Measurements from ENCODE around the gene GRB14.

Gene GRB14

DNA sequence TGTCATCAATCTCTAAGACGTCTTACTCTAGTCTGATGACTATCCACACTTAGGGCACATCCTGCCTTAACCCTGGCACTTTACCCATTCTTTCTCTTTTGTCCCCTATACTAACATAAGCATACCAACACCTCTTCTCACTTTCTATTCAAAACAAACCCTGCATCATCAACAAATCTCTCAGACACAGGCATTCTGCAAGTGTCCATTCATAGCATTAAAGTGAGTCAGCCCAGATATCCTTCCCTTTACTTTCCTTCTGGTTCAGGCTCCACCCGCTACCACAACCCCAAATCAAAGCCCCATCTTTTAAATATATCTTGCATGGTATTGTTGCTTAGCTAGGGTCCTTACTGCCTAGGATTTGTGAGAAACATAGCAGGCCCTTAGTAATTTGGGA, 3.8 kb downstream of the GRB14 start:
- Histone ChIP-seq H3K9me3 (replicated peaks; ENCODE audit: insufficient read depth, low read length) (no peaks in the 10 kb centered on the region), H3K9ac (ENCODE audit: low read length) (no peak overlapping the region), H3K4me1 (ENCODE audit: low read length) (no peaks in the 10 kb centered on the region; the same call in 1 of the 2 replicates), H3K4me2 (ENCODE audit: low read depth, low read length) (no peak overlapping the region), H2AFZ (ENCODE audit: low read length) (no peak overlapping the region), H3K9me2 (replicated peaks; ENCODE audit: insufficient read depth, low read length) (no peaks in the 10 kb centered on the region), H3K36me3 (replicated peaks; ENCODE audit: insufficient read depth, low read length) (no peaks in the 10 kb centered on the region; the same call in 1 of the 2 replicates), H3K4me3 (ENCODE audit: low read length) (no peak overlapping the region), H4K20me1 (ENCODE audit: insufficient read depth, low read length) (no peaks in the 10 kb centered on the region), H3K27me3 (replicated peaks; ENCODE audit: insufficient read depth, low read length) (no peaks in the 10 kb centered on the region), H3F3A (ENCODE audit: insufficient read depth, low read length) (no peaks in the 10 kb centered on the region), H3K79me2 (ENCODE audit: low read length) (no peaks in the 10 kb centered on the region), H3K27ac (ENCODE audit: low read length) (no peak overlapping the region)
- TF ChIP-seq EZH2 (optimal IDR thresholded peaks at IDR 0.05; ENCODE audit: low read depth, low read length) = no peak
- no peak for TF ChIP-seq EZH2phosphoT487 (IDR thresholded peaks at IDR 0.05; ENCODE audit: low read length)
- TF ChIP-seq, protein P1, sequence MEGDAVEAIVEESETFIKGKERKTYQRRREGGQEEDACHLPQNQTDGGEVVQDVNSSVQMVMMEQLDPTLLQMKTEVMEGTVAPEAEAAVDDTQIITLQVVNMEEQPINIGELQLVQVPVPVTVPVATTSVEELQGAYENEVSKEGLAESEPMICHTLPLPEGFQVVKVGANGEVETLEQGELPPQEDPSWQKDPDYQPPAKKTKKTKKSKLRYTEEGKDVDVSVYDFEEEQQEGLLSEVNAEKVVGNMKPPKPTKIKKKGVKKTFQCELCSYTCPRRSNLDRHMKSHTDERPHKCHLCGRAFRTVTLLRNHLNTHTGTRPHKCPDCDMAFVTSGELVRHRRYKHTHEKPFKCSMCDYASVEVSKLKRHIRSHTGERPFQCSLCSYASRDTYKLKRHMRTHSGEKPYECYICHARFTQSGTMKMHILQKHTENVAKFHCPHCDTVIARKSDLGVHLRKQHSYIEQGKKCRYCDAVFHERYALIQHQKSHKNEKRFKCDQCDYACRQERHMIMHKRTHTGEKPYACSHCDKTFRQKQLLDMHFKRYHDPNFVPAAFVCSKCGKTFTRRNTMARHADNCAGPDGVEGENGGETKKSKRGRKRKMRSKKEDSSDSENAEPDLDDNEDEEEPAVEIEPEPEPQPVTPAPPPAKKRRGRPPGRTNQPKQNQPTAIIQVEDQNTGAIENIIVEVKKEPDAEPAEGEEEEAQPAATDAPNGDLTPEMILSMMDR (IDR thresholded peaks at IDR 0.05; ENCODE audit: low read length) = no peak
- no peak for DNase-seq

DNA sequence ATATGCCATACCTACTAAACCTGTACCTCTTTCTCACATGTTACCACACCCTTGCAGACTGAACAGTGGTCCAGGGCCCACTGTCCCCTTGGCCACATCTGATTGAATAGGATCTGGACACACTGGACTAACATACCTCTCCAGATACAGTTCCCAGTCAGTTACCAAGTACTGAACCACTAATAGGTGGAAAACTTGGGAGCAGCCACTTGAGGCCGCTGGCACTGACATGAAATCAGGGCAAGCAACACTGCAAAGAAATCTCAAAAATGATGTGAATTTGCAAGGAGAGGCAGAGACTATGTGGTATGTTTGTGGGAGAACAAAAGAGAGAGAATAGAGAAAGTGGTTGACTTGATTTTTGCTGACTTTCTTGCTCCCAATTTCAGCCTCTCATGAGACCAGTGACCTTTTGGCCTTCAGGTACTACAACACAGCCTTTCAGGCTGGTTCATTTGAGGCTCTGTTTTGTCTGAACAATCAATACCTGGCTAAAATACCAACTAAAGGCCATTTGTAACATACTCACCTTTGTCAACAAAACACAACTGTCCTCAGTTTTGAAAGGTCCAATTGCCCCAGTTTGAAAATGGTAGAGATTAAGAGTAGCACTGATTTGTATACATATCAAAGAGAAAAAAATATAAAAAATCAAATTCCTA, 7.8 kb downstream of the GRB14 start:
- no peak overlapping the region for H3K27ac ChIP-seq (ENCODE audit: low read length)
- TF ChIP-seq EZH2phosphoT487 (IDR thresholded peaks at IDR 0.05; ENCODE audit: low read length) (no peak), EZH2 (optimal IDR thresholded peaks at IDR 0.05; ENCODE audit: low read depth, low read length) (no peak)
- TF ChIP-seq, protein P1 (IDR thresholded peaks at IDR 0.05; ENCODE audit: low read length) = no peak

DNA sequence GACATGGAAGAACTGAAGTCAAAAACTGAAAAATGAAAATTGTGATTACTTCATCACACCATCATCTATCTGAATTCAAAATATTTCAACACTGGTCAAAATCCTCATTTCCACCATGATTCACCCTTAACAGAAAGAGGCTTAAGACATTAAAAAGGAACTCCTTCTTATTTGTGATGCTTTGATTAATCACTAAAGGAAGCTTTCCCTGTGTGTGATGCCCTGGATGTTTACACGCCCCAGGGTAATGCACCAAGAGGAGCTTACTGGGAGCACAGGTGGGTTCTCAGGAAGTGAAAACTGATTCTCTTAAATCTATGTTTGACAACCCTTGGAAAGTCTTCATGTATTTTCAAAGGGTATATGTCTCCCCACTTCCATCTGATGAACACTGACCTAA, 11.5 kb downstream of the GRB14 start:
- Histone ChIP-seq H3K9me3 (replicated peaks; ENCODE audit: insufficient read depth, low read length) (no peaks in the 10 kb centered on the region), H3K27ac (ENCODE audit: low read length) (no peak overlapping the region), H3K9ac (ENCODE audit: low read length) (no peak overlapping the region), H3K36me3 (replicated peaks; ENCODE audit: insufficient read depth, low read length) (no peaks in the 10 kb centered on the region), H4K20me1 (ENCODE audit: insufficient read depth, low read length) (no peaks in the 10 kb centered on the region), H3K4me3 (ENCODE audit: low read length) (no peak overlapping the region), H3K9me2 (replicated peaks; ENCODE audit: insufficient read depth, low read length) (no peaks in the 10 kb centered on the region), H3K4me1 (ENCODE audit: low read length) (no peaks in the 10 kb centered on the region), H3K4me2 (ENCODE audit: low read depth, low read length) (no peak overlapping the region), H2AFZ (ENCODE audit: low read length) (no peak overlapping the region), H3K79me2 (ENCODE audit: low read length) (no peaks in the 10 kb centered on the region), H3K27me3 (replicated peaks; ENCODE audit: insufficient read depth, low read length) (no peaks in the 10 kb centered on the region), H3F3A (ENCODE audit: insufficient read depth, low read length) (no peaks in the 10 kb centered on the region)
- DNase-seq = no peak
- TF ChIP-seq EZH2 (optimal IDR thresholded peaks at IDR 0.05; ENCODE audit: low read depth, low read length) = no peak
- no peak for TF ChIP-seq EZH2phosphoT487 (IDR thresholded peaks at IDR 0.05; ENCODE audit: low read length)
- TF ChIP-seq, protein P1 (IDR thresholded peaks at IDR 0.05; ENCODE audit: low read length) = no peak

More for the DNA sequence above, 7.8 kb downstream of the GRB14 start:
- Histone ChIP-seq H3K4me1 (ENCODE audit: low read length) (no peaks in the 10 kb centered on the region), H3K36me3 (replicated peaks; ENCODE audit: insufficient read depth, low read length) (no peaks in the 10 kb centered on the region; the same call in 1 of the 2 replicates), H3K9me3 (replicated peaks; ENCODE audit: insufficient read depth, low read length) (no peaks in the 10 kb centered on the region), H3K79me2 (ENCODE audit: low read length) (no peaks in the 10 kb centered on the region), H3K9me2 (replicated peaks; ENCODE audit: insufficient read depth, low read length) (no peaks in the 10 kb centered on the region), H3K27me3 (replicated peaks; ENCODE audit: insufficient read depth, low read length) (no peaks in the 10 kb centered on the region), H3K4me2 (ENCODE audit: low read depth, low read length) (no peak overlapping the region), H3F3A (ENCODE audit: insufficient read depth, low read length) (no peaks in the 10 kb centered on the region), H2AFZ (ENCODE audit: low read length) (no peak overlapping the region), H3K9ac (ENCODE audit: low read length) (no peak overlapping the region), H4K20me1 (ENCODE audit: insufficient read depth, low read length) (no peaks in the 10 kb centered on the region), H3K4me3 (ENCODE audit: low read length) (no peak overlapping the region)
- DNase-seq = no peak

Data from MM.1S (cell line).